Measurements from ENCODE around the gene METTL25. TPM values are rescaled to one million over a fixed set of nuclear protein-coding genes. Genes with fewer than 3 reads are reported as not detected.

METTL25 gene
- total RNA-seq, 1 experiment from 2014 or later, result 11.6 TPM

DNA sequence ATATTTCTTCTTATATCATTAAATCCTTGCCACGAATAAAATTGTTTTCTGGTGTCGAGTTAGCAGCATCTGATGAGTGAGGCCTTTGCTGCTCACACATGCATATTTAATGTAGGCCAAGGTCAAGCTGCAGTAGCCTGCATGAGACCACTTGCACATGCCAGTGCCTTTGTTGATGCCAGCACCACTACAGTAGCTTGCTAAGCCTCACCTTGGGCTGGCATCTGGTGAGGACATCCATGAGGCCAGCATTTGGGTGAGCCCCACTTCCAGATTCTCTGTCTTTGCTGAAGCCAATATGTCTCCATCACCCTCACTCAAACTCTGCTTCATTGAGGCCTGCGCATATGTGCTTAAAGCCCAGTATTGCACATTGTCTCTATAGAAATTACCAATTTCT lies 8.2 kb upstream of the METTL25 start:
- no peak overlapping the region for H4K8ac ChIP-seq (replicated peaks; ENCODE audit: insufficient read length, low read depth, low read length)
- no peak overlapping the region for H3K18ac ChIP-seq (ENCODE audit: insufficient read length, low read depth, low read length)
- Mint-ChIP-seq H3K36me3 (ENCODE audit: insufficient read depth in 1 of 3, low read depth in 3 of 3) (peaks cover 10 to 28% (median 26%) of the 10 kb centered on the region in 3 experiments; a peak in 5 of 7 replicates), H3K9me3 (no peaks in the 10 kb centered on the region), H3K4me1 (no peaks in the 10 kb centered on the region), H3K4me3 (no peak overlapping the region), H3K27ac (no peak overlapping the region; a peak in 1 of 7 replicates), H3K27me3 (ENCODE audit: low read depth) (no peaks in the 10 kb centered on the region)
- no peak overlapping the region for H4K91ac ChIP-seq (ENCODE audit: insufficient read length, low read depth, low read length)
- no peak overlapping the region for H2AFZ ChIP-seq (ENCODE audit: low read length)
- no peak overlapping the region for H2AK5ac ChIP-seq (ENCODE audit: insufficient read length, low read length)
- no peaks in the 10 kb centered on the region for H4K20me1 ChIP-seq (ENCODE audit: control insufficient read depth, insufficient read depth, insufficient read length)
- no peak overlapping the region for H3K56ac ChIP-seq (ENCODE audit: insufficient read length, low read depth, low read length)
- no peaks in the 10 kb centered on the region for H3K4me1 ChIP-seq (ENCODE audit: insufficient read depth, low read length)
- no peaks in the 10 kb centered on the region for H3K23me2 ChIP-seq (ENCODE audit: insufficient read length, low read depth, low read length, poor library complexity, severe bottlenecking)
- no peak overlapping the region for H3T11ph ChIP-seq (ENCODE audit: low read length)
- TF ChIP-seq CTCF (conservative IDR thresholded peaks at IDR 0.05), result no peak
- H3K27ac ChIP-seq (ENCODE audit: insufficient read length, low read depth, low read length), result no peak overlapping the region
- WGBS (ENCODE audit: extremely low coverage, insufficient read length, low lambda C conversion rate), result no CpG with 5 or more reads among the region's 3 CpGs
- no peaks in the 10 kb centered on the region for H3K79me2 ChIP-seq (ENCODE audit: insufficient read depth, low read length)
- H3K9ac ChIP-seq (ENCODE audit: extremely low read depth, insufficient read length, low read length), result no peak overlapping the region
- H3K27me3 ChIP-seq (ENCODE audit: insufficient read depth, low read length), result no peaks in the 10 kb centered on the region
- no peak overlapping the region for H2BK120ac ChIP-seq (ENCODE audit: low read depth, low read length, poor library complexity, severe bottlenecking)
- no peak for DNase-seq
- H3K23ac ChIP-seq (ENCODE audit: insufficient read length, low read depth, low read length), result no peak overlapping the region
- no peak overlapping the region for H2BK5ac ChIP-seq (ENCODE audit: insufficient read length, low read length)
- H3K14ac ChIP-seq (ENCODE audit: insufficient read depth, low read length), result no peak overlapping the region
- H2BK20ac ChIP-seq (ENCODE audit: low read depth, low read length, poor library complexity, severe bottlenecking), result no peak overlapping the region
- no peak overlapping the region for H3K4ac ChIP-seq (ENCODE audit: low read depth, low read length)
- no peaks in the 10 kb centered on the region for H3K9me3 ChIP-seq (ENCODE audit: control insufficient read depth, low read depth, low read length)
- no peak overlapping the region for H4K5ac ChIP-seq (ENCODE audit: insufficient read length, low read depth, low read length)
- H3K79me1 ChIP-seq (ENCODE audit: insufficient read depth, low read depth, low read length, poor library complexity, severe bottlenecking), result no peaks in the 10 kb centered on the region
- no peak overlapping the region for H2BK15ac ChIP-seq (ENCODE audit: low read depth, low read length)
- H2BK12ac ChIP-seq (ENCODE audit: insufficient read length, low read depth, low read length), result no peak overlapping the region
- no peak overlapping the region for H3K4me2 ChIP-seq (ENCODE audit: insufficient read depth, insufficient read length, low read length)
